Keratinocyte (primary cell): ENCODE data around the gene SLC16A2. TPM values are rescaled to one million over a fixed set of nuclear protein-coding genes. Genes with fewer than 3 reads are reported as not detected.

Experiments
- DNase-seq: peaks from one replicate; pipeline ENCODE4 v3.0.0-alpha.2; 2011; ENCODE audit warnings: low read depth, missing footprints, low spot score
- FAIRE-seq: peaks from 2 replicates; lab custom pipeline; 2011; peaks lifted over from hg19 to GRCh38; lab: Jason Lieb, UNC
- H2AFZ ChIP-seq: 2 replicates; pipeline ENCODE4 v1.6.0; 2012; ENCODE audit warnings: low read length, control low read depth, inconsistent platforms; ENCODE audit not compliant: control insufficient read depth
- H3K27ac ChIP-seq: 2 replicates; pipeline ENCODE4 v1.5.1; 2011; ENCODE audit warnings: low read length; ENCODE audit not compliant: control insufficient read depth, insufficient read depth
- H3K27me3 ChIP-seq: 3 replicates; pipeline ENCODE4 v1.6.0; 2011; ENCODE audit warnings: low read length; ENCODE audit not compliant: control insufficient read depth, insufficient read depth; ENCODE audit errors: extremely low read depth
- H3K36me3 ChIP-seq, 2 experiments: 2 replicates in 1 of 2; 3 replicates in 1 of 2; pipeline ENCODE4 v1.5.1; 2011; ENCODE audit warnings: low read length in 2 of 2, mild to moderate bottlenecking in 1 of 2; ENCODE audit not compliant: control insufficient read depth in 2 of 2, insufficient read depth in 2 of 2; ENCODE audit errors: extremely low read depth in 1 of 2
- H3K4me1 ChIP-seq: 3 replicates; pipeline ENCODE4 v1.5.1; 2011; ENCODE audit warnings: low read length; ENCODE audit not compliant: control insufficient read depth, insufficient read depth; ENCODE audit errors: extremely low read depth
- H3K4me2 ChIP-seq: 3 replicates; pipeline ENCODE4 v1.6.0; 2011; ENCODE audit warnings: low read depth, low read length; ENCODE audit not compliant: control insufficient read depth, insufficient read depth; ENCODE audit errors: extremely low read depth
- H3K4me3 ChIP-seq, 3 experiments: fragments of 200-600 bp in 1 of 3; sonication (generic) in 1 of 3; 2 replicates in 2 of 3; 3 replicates in 1 of 3; pipeline ENCODE4 v1.5.1; 2011 to 2016; ENCODE audit warnings: low read length in 3 of 3, mild to moderate bottlenecking in 3 of 3, control low read depth in 2 of 3, inconsistent platforms in 1 of 3, low read depth in 1 of 3, mixed read lengths in 1 of 3, mixed run types in 1 of 3, moderate library complexity in 1 of 3; ENCODE audit not compliant: control insufficient read depth in 2 of 3, insufficient read depth in 2 of 3; ENCODE audit errors: extremely low read depth in 1 of 3
- H3K79me2 ChIP-seq: 2 replicates; pipeline ENCODE4 v1.6.0; 2012; ENCODE audit warnings: low read length; ENCODE audit not compliant: control insufficient read depth, insufficient read depth
- H3K9ac ChIP-seq: 3 replicates; pipeline ENCODE4 v1.6.0; 2011; ENCODE audit warnings: low read length; ENCODE audit not compliant: control insufficient read depth, insufficient read depth; ENCODE audit errors: extremely low read depth
- H3K9me1 ChIP-seq: 3 replicates; pipeline ENCODE4 v1.6.0; 2011; ENCODE audit warnings: low read length; ENCODE audit not compliant: control insufficient read depth, insufficient read depth; ENCODE audit errors: extremely low read depth
- H3K9me3 ChIP-seq: 2 replicates; pipeline ENCODE4 v1.5.1; 2012; ENCODE audit warnings: low read depth, low read length; ENCODE audit not compliant: control insufficient read depth
- H4K20me1 ChIP-seq: 3 replicates; pipeline ENCODE4 v1.6.0; 2011; ENCODE audit warnings: low read length; ENCODE audit not compliant: control insufficient read depth, insufficient read depth; ENCODE audit errors: extremely low read depth
- CTCF ChIP-seq, 3 experiments: IDR thresholded peaks in 1 of 3; conservative IDR thresholded peaks in 1 of 3; optimal IDR thresholded peaks in 1 of 3; 2 replicates in 2 of 3; 3 replicates in 1 of 3; pipeline versions ENCODE3 to v1.5.1; 2011; ENCODE audit warnings: low read length in 3 of 3, mild to moderate bottlenecking in 3 of 3, moderate library complexity in 2 of 3, control low read depth in 1 of 3, inconsistent platforms in 1 of 3; ENCODE audit not compliant: insufficient read depth in 2 of 3; ENCODE audit errors: extremely low read depth in 1 of 3
- EZH2 ChIP-seq: IDR thresholded peaks from one replicate; pipeline ENCODE4 v1.6.1; 2012; ENCODE audit warnings: inconsistent platforms, mild to moderate bottlenecking, low read length, moderate library complexity
- dilution Hi-C: fragments of 300-500 bp; cut with MboI; formaldehyde crosslinking; loops from one replicate; pipeline ENCODE4 v1.7.0; 2020; ENCODE audit warnings: low sequenced_read_pairs; ENCODE audit not compliant: extremely low pct_ligation_motif_present
- polyA plus RNA-seq, 5 experiments: library from polyadenylated mRNA; depleted of rRNA in 3 of 5; stranded (reverse) in 3 of 5; stranded (forward) in 1 of 5; unstranded in 1 of 5; fragments of >200 nt; gene quantifications; 1 replicate in 1 of 5; 2 replicates in 3 of 5; 3 replicates in 1 of 5; pipeline versions ENCODE4 v1.2.1 to v1.2.3, GENCODE V29; 2011 to 2012; ENCODE audit warnings: missing spikeins in 2 of 5, low read depth in 1 of 5, low replicate concordance in 1 of 5

Gene SLC16A2
- polyA plus RNA-seq, 1 donor (not counting 4 experiments of a cell fraction or from before 2014, with no cell fraction given): 38.4 TPM

- no peak for TF ChIP-seq CTCF (optimal IDR thresholded peaks at IDR 0.05 in 1 of 3, IDR thresholded peaks at IDR 0.05 in 1 of 3, conservative IDR thresholded peaks at IDR 0.05 in 1 of 3; ENCODE audit: extremely low read depth in 1 of 3, insufficient read depth in 2 of 3, low read length in 3 of 3)
- no peak for TF ChIP-seq EZH2
- H3K36me3 ChIP-seq: peaks cover 0 to 3% of the 10 kb centered on the region in 2 experiments
- FAIRE-seq (no peak), DNase-seq (no peak)
- H2AFZ ChIP-seq: no peak overlapping the region
- no peaks in the 10 kb centered on the region for H3K79me2 ChIP-seq
- H3K4me1 ChIP-seq: peaks cover 5% of the 10 kb centered on the region
- H4K20me1 ChIP-seq: no peaks in the 10 kb centered on the region
- no peak overlapping the region for H3K9ac ChIP-seq
- no peak overlapping the region for H3K27ac ChIP-seq
- dilution Hi-C loops: no loop called here
- H3K27me3 ChIP-seq: no peaks in the 10 kb centered on the region
- no peaks in the 10 kb centered on the region for H3K9me3 ChIP-seq
- H3K4me3 ChIP-seq: no peak overlapping the region
- no peak overlapping the region for H3K4me2 ChIP-seq
- H3K9me1 ChIP-seq: no peaks in the 10 kb centered on the region
Observed at GRCh38 chrX:74525116-74525515, 103.8 kb downstream of the SLC16A2 start.

GRCh38 chrX:74526764-74527163 lies 105.5 kb downstream of the SLC16A2 start:
- peaks cover 0 to 3% of the 10 kb centered on the region in 2 experiments for H3K36me3 ChIP-seq
- H3K4me1 ChIP-seq: peaks cover 5% of the 10 kb centered on the region
- H3K27me3 ChIP-seq: no peaks in the 10 kb centered on the region
- H4K20me1 ChIP-seq: no peaks in the 10 kb centered on the region
- dilution Hi-C loops: no loop called here
- no peak overlapping the region for H3K27ac ChIP-seq
- no peaks in the 10 kb centered on the region for H3K9me3 ChIP-seq
- no peak overlapping the region for H3K4me3 ChIP-seq
- H3K9ac ChIP-seq: no peak overlapping the region
- no peak overlapping the region for H2AFZ ChIP-seq
- DNase-seq: no peak
- no peak for FAIRE-seq
- TF ChIP-seq EZH2: no peak
- TF ChIP-seq CTCF (optimal IDR thresholded peaks at IDR 0.05 in 1 of 3, IDR thresholded peaks at IDR 0.05 in 1 of 3, conservative IDR thresholded peaks at IDR 0.05 in 1 of 3; ENCODE audit: extremely low read depth in 1 of 3, insufficient read depth in 2 of 3, low read length in 3 of 3): no peak
- no peaks in the 10 kb centered on the region for H3K79me2 ChIP-seq
- no peak overlapping the region for H3K4me2 ChIP-seq
- H3K9me1 ChIP-seq: no peaks in the 10 kb centered on the region
